GM18526 (cell line): ENCODE data around the gene TEX29.

ENCODE experiments used
- POLR2A ChIP-seq: IDR thresholded peaks from 3 replicates; pipeline ENCODE4 v1.6.1; 2011; ENCODE audit not compliant: insufficient read length; ENCODE audit errors: extremely low read depth

TEX29 gene

DNA sequence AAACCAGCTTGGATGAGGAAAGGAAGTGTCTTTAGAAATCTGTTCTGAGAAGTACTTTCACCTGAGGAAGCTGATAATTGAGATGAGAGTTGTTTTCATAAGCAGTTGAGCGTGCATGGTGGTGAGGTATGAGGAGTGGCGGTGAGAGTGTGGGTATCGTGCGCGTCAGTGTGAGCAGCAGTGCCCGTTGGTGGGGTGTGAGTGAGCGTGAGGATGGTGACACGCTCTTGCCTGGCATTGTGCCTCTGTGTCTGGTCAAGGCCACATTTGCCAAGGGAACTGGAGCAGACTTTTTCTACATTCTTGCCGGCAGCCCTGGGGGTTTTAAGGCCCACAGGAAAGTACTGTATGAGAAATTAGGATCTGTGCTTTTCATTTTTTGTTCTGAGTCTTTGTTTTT, 36.5 kb upstream of the TEX29 start:
- TF ChIP-seq POLR2A: no peak

DNA sequence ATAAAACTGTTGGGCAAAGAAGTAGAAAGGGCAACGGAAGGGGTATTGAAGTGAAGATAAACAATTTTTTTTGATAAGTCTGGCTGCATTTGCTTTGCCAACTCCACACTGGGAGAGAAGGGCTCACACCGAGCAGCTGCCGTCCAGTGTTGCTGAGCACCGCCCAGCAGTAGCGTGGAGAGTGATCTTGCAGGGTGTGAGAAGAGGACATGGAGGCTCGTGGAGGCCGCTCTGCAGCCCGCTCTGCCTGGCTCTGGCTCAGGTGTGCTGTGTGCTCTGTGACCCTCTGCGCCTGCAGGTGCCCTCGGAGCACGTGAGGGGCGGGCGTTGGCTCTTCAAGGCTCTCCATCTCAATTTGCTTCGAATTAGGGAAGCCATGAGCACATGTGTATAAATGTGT, 35.9 kb upstream of the TEX29 start:
- TF ChIP-seq POLR2A: no peak

DNA sequence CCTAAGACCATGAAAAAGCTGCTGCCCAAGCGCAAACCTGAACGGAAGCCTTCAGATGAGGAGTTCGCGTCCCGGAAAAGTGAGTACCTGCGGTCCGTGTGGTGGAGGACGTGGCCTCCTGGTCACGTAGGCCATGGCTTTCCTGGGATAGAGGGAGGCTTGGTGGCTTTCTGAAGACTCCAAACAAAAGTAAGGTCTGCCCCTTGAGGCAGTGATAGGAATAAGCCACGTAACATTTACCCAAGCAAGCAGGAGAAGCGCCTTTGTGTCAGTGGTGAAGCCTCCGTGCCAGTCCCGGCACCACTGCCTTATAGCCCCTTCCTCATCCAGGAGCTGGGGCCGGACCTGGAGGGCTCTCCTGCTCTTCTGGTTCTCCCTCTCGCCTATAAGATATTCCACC, 34.3 kb upstream of the TEX29 start:
- TF ChIP-seq POLR2A: no peak

DNA sequence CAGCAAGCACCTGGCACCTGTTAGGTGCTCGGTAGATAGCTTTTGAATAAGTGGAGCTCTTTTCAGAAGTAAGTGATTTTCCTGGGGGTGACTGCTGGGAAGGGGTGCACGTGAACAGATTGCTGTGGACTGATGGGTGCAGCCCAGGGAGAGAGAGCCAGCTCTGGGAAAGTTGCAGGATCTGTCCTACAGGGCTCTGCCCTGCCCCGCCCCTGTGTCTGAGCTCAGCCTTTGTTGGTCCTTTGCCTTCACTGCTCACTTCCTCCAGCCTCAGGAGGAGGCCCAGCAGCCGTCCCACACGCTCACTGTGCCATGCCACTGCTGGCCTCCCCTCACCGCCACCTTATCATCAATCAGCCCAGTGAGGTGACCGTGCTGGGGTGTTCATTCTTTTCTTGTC, 33.7 kb upstream of the TEX29 start:
- TF ChIP-seq POLR2A: no peak

DNA sequence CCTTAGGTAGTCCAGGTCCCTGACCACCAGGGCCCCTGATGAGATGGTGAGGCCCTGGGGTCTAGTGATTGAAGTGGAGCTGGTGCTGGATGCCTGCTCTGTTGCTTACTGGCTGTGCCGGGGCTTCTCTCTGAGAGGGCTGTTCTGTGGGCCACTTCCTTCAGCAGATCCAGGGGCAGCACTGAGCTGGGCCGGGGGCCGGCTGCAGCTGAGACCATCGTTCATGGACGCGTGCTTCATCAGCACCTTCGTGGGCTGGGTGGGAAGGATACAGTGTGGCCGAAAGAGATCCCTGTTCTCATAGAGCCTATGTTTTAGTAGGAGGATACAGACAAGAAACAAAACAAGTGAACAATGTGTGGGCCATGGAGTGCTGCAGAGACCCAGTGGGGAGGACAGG, 33.2 kb upstream of the TEX29 start:
- TF ChIP-seq POLR2A: no peak

DNA sequence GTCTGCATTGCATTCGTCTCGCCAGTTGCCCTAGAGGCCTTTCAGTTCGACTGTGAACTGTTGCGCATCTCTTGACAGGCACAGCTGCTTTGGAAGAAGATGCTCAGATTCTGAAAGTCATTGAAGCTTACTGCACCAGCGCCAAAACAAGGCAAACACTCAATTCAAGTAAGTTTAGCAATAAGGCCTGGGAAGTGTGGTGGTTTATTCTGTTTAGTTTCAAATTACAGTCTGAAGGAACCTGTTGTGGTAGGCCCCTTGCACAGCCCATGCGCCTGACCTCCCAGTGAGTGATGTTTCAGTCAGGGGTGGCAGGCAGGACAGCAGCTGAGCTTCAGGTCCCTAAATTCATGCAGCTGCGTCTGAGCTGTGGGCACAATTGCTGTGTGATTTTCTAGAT, 32.2 kb upstream of the TEX29 start:
- TF ChIP-seq POLR2A: no peak

DNA sequence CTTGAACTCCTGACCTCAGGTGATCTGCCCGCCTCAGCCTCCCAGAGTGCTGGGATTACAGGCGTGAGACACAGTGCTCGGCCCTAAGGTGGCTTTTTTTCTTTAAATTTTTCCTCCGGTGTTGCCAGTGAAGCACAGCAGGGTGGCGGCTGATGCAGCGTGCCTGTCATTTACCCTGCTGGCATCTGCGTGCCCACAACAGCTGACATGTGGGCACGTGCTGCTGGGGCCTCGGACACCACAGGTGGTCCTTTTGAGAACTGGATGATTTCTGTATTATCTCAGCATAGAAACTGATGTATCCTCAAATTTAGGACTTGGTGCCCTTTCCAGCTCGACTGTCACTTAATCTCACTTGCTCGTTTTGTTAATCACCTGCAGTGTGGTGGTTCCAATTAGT, 31.2 kb upstream of the TEX29 start:
- TF ChIP-seq POLR2A: no peak

DNA sequence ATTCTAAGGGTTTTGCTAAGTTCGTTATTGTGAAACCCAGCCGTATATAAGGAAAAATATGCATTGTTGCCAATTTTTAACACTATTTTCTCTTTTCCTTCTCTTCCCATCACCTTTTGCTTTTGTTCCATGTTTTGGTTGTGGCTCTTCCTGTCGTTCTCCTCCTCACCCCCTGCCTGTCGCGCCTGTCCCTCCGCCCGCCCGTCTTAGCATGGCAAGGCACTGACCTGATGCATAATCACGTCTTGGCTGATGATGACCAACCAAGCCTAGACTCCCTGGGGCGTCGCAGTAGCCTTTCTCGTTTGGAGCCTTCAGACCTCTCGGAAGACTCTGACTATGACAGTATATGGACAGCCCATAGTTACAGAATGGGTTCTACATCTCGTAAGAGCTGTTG, 28.5 kb upstream of the TEX29 start:
- no peak for TF ChIP-seq POLR2A

DNA sequence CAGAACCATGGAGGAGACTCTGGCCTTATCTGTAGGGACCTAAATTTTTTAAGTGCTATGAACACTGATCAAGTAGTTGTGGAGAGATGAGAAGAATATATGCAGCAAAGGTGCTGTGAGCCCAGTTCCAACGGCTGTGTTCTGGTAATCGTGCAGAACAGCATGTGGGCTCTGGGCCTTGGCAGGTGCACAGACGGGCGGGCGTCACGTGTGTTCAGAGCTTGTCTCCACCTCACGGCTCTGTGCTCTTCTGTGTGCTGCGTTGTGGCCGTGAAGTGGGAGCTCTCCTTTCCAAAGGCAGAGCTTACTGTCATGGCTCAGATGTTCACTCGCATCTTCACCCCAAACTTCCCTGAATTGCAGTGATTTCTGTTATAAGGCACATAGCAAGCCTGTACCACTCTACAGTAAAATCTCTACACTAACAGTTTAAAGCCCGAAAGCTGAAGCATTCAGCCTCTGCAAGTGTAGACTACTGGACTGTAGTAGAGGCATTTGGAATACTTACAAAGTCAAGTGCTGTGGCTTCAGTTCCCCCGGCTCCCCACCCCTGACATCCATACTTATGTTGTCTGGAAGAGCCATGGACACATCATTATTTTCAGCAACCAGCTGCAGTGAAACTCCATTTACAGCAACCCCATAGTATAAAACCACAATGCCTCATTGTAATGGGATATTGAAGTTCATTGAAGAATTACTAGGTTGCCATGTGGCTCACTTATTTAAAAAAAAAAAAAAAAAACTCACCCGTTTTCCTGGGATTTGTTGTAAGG, 27.5 kb upstream of the TEX29 start:
- no peak for TF ChIP-seq POLR2A

DNA sequence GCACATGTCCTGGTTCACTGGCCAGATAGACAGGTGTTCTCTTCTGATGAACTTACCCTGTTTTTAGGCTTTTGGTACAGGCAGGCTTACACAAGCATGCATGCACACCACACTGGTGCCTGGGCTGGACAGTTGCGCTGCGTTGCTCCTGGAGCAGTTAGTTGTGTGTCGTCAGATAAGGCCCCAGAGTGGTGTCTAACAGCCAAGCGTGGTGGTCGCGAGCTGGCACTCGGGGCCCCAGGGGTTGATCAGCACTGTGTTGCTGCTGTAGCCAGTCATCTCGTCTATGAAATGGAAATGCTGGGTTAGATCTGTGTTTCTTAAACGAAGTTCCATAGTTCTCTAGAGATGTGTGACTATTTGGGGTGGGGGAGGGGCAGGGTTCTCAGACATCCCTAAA, 24.6 kb upstream of the TEX29 start:
- TF ChIP-seq POLR2A: no peak

DNA sequence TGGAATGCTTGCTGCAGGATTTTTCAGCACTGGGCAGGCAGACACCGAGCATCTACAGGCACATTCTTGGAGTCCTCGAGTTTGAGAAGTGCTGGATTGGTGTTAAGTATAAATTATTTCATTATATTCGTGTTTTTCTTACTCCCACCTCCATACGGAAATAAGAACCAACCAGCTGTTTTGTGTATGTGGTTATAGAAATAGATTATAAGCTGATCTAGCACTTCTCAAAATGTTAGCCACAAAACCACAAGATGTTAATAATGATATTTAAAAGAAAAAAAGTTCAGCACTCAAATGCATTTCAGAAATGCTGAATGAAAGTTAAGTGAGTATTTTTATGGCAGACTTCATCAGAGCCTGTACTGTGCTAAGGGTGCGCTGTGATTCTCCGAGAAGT, 24.0 kb upstream of the TEX29 start:
- TF ChIP-seq POLR2A: no peak

DNA sequence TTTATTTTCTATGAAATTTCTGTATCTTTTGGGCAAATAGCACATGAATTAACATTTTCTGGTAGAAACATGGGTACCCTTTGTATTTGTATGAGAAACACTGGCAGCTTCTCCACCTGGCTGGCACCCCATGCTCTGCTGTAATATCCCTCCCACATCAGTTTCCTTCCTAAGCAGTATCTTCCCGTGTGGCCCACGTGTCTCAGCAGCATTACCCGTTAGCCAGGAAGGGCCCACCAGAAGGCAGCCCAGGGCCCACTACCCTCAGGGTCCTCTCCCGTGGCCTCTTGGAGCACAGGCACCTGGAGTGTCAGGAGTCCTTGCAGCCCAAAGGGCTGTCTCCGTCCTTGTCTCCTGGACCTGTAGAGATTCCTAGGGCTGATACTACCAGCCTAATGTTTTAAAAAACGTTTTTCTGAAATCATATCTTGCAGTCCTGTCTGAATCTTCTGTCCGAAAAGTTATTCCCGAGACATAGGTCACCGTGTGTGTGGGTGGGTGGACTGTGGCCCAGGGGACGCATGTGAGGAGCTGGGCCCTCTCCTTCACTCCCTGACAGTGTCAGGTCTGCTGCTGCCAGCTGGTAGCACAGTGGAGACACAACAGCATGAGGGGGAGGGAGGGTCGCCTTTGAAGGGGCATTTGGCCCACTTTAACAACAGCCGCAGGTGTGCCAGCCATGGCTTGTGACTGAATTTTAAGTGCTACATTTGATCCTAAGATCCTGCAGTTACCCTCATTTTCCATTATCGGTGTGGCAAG, 22.0 kb upstream of the TEX29 start:
- TF ChIP-seq POLR2A: no peak

DNA sequence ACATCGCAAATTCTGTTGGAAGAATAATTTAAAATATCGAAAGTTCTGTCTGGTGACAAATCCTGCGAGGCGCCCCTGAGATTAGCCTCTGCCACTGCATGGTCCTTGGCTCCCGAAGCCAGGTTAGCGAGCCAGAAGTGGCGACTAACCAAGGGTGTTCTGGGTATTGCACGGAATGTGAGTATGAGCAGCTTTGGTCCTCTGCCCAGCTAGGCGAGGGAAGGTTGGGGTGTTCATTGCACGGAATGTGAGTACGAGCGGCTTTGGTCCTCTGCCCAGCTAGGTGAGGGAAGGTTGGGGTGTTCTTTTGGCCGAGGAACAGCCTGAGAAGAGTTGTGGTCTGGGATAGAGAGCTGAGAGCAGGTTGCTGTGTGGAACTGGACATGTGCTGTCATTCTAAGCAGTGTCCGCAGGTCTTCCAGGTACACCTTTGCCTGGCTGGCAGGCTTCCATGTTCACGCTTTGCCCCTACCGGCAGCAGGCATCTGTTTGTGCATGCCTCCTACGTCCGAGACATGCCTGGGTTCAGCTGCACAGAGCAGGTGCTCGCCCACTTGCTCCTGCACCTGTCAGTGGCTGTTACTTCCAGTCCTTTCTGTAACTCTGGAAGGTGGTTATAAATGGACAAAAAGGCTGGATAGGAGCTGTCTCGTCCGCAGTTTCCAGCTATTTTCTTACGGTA, 18.3 kb upstream of the TEX29 start:
- TF ChIP-seq POLR2A: no peak

DNA sequence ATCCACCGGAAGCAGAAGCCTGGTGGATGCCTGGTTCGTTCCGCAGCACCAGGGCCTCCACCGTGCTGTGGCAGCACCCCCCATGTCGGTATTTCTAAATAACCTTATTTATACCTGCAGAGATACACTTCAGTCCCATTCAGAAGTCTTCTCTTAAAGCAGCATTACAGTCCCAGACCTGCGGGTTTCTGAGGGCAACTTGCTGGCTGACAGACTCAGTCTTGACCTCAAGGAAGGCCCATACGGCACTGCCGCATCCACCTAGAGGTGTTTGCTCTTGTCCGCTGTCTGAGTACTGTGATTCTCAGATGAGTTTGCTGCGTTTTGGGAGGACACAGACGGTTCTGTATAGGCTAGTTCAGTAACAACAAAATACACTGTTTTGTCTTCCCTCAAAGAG, 16.9 kb upstream of the TEX29 start:
- no peak for TF ChIP-seq POLR2A

DNA sequence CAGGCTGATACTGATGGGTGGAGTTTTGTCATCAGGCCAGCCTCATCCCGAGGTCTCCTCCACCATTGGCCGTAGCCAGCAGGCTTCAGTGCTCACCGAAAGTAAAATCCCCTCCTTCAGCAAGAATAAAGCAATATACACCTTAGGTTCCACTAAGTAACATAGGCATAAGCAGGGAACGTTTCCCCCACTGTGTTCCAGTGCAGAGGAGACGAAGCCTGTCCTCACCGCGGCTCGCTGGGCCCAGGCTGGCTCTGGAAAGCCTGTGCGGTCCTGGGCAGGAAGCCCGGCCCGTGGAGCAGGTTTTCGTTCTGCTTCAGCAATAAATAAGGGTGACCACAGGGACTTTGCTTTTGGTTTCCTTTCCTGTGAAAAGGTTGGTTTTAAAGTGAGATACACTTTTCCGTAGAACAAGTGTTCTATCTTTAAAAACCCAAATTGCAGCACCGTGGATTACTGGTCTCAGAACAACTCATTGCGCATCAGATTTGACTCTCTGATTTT, 16.3 kb upstream of the TEX29 start:
- TF ChIP-seq POLR2A: no peak

DNA sequence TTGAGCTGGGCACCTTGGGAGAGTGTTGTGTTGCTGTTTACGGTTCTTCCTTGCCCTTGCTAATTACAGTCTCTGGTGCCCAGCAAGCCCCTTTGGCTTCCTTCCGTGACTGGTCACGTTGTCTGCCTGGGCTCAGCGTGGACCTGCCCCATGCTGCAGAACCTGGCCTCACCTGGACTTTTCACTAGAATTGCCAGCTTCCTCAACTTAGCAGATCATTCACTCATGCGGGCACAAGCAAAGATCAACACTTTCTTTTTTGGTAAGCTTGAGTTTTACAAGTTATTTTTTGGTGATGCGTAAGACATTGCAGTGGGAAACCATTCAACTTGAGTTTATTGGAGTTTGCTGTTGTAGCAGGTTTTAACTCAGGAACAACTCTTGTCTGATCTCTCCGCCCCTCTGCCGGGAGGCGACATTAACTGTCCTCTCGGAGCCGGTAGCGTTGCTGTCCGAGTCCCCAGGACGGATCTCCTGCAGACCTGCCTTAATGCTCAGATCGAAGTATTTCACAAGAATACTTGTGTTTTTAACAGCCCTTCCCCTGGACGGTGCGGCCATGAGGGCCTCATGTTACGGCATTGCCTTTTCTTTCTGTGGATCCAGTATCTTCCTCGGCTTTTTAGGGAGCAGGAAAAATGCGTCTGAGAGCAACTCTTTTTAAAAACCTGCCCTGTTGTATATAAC, 15.7 kb upstream of the TEX29 start:
- TF ChIP-seq POLR2A: no peak

DNA sequence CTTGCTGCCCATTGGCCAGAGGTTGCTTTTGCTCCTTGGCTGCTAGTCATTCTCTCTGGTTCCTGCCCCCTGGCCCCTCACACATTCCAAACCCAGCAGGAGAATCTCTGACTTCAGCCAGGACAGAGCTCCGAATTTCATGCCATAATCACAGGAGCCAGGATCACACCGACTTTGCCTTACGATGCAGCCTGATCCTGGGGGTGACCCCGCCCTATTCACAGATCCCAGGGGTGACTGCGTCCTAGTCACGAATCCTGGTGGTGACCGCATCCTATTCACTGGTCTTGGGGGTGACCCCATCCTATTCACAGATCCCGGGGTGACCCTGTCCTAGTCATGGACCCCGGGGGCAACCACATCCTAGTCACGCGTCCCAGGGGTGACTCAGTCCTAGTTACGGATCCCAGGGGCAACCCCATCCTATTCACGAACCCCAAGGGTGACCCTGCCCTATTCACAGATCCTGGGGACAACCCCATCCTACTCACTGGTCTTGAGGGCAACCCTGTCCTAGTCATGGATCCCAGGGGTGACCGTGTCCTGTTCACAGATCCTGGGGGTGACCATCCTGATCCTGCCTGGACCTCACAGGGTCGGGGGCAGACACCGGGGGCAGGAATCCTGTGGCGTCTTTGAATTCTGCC, 7.4 kb upstream of the TEX29 start:
- TF ChIP-seq POLR2A: no peak
